NCI-H146 (cell line): Measurements from ENCODE around the gene SCN2A.

ENCODE experiments used
- DNase-seq: peaks from one replicate; lab custom pipeline; 2025; lab: John Stamatoyannopoulos, UW

Gene SCN2A

GRCh38 chr2:165239230-165239629, at the start of gene SCN2A:
Gene SCN2A, plus strand, starts transcription at chr2:165239414. Its CDS starts 56,410 bp downstream, at chr2:165295824.
- DNase-seq: peak; percentile 70

GRCh38 chr2:165191096-165191728, 48.0 kb upstream of the SCN2A start:
- DNase-seq: peak; percentile 52

GRCh38 chr2:165192729-165193128, 46.5 kb upstream of the SCN2A start:
- DNase-seq: no peak

- peak; percentile 49 for DNase-seq
Observed at GRCh38 chr2:165193178-165193777, 45.9 kb upstream of the SCN2A start.

GRCh38 chr2:165196411-165196810, 42.8 kb upstream of the SCN2A start:
- no peak for DNase-seq

- DNase-seq: peak; percentile 71
Observed at GRCh38 chr2:165197346-165197745, 41.9 kb upstream of the SCN2A start.

GRCh38 chr2:165198181-165198580, 41.0 kb upstream of the SCN2A start:
- no peak for DNase-seq

GRCh38 chr2:165202239-165202638, 37.0 kb upstream of the SCN2A start:
- peak; percentile 49 for DNase-seq

GRCh38 chr2:165203689-165204559, 35.3 kb upstream of the SCN2A start, which contains the start of gene SCN3A:
Gene SCN3A, minus strand, starts transcription at chr2:165204050. Its CDS starts 27,656 bp downstream, at chr2:165176394.
- peak; percentile 88 for DNase-seq

- no peak for DNase-seq
Observed at GRCh38 chr2:165205865-165206264, 33.3 kb upstream of the SCN2A start.

- DNase-seq: no peak
Observed at GRCh38 chr2:165208094-165208493, 31.1 kb upstream of the SCN2A start.

GRCh38 chr2:165214093-165214492, 25.1 kb upstream of the SCN2A start:
- peak; percentile 22 for DNase-seq

GRCh38 chr2:165219481-165219880, 19.7 kb upstream of the SCN2A start:
- DNase-seq: no peak

- no peak for DNase-seq
Observed at GRCh38 chr2:165224941-165225340, 14.3 kb upstream of the SCN2A start.

- no peak for DNase-seq
Observed at GRCh38 chr2:165227571-165227970, 11.6 kb upstream of the SCN2A start.

- DNase-seq: no peak
Observed at GRCh38 chr2:165237056-165237455, 2.2 kb upstream of the SCN2A start.

GRCh38 chr2:165238295-165238694, 919 bp upstream of the SCN2A start:
- no peak for DNase-seq

- peak; percentile 27 for DNase-seq
Observed at GRCh38 chr2:165239856-165240515, 772 bp downstream of the SCN2A start.

- DNase-seq: peak; percentile 39
Observed at GRCh38 chr2:165240916-165241315, 1.7 kb downstream of the SCN2A start.

- DNase-seq: peak; percentile 23
Observed at GRCh38 chr2:165245081-165245793, 6.0 kb downstream of the SCN2A start.

- no peak for DNase-seq
Observed at GRCh38 chr2:165248238-165248637, 9.0 kb downstream of the SCN2A start.

GRCh38 chr2:165251366-165251765, 12.2 kb downstream of the SCN2A start:
- peak; percentile 43 for DNase-seq
